T-helper 9 cell (primary cell): ENCODE measurements around the gene SH3RF3.

Experiments used
- DNase-seq: peaks from one replicate; pipeline ENCODE4 v3.0.0-alpha.2; 2020

Gene SH3RF3

GRCh38 chr2:109440499-109441156 lies 311.6 kb downstream of the SH3RF3 start:
- DNase-seq: no peak

- no peak for DNase-seq
Observed at GRCh38 chr2:109442715-109443319, 313.8 kb downstream of the SH3RF3 start.

GRCh38 chr2:109444916-109445315 lies 315.9 kb downstream of the SH3RF3 start:
- no peak for DNase-seq

GRCh38 chr2:109446278-109447131 lies 317.5 kb downstream of the SH3RF3 start:
- DNase-seq: no peak

GRCh38 chr2:109447251-109447661 lies 318.3 kb downstream of the SH3RF3 start:
- no peak for DNase-seq

GRCh38 chr2:109447776-109448175 lies 318.8 kb downstream of the SH3RF3 start:
- no peak for DNase-seq

- no peak for DNase-seq
Observed at GRCh38 chr2:109448207-109448606, 319.2 kb downstream of the SH3RF3 start.

- DNase-seq: no peak
Observed at GRCh38 chr2:109448946-109449788, 320.2 kb downstream of the SH3RF3 start.

- DNase-seq: no peak
Observed at GRCh38 chr2:109450574-109451273, 321.7 kb downstream of the SH3RF3 start.

GRCh38 chr2:109451671-109452070 lies 322.7 kb downstream of the SH3RF3 start:
- no peak for DNase-seq

- DNase-seq: no peak
Observed at GRCh38 chr2:109452318-109453305, 323.6 kb downstream of the SH3RF3 start.

GRCh38 chr2:109453371-109453995 lies 324.5 kb downstream of the SH3RF3 start:
- no peak for DNase-seq

GRCh38 chr2:109454304-109454703 lies 325.3 kb downstream of the SH3RF3 start:
- DNase-seq: no peak

- DNase-seq: no peak
Observed at GRCh38 chr2:109454765-109455394, 325.9 kb downstream of the SH3RF3 start.

GRCh38 chr2:109455731-109456691 lies 327.0 kb downstream of the SH3RF3 start:
- DNase-seq: no peak

GRCh38 chr2:109456776-109457175 lies 327.8 kb downstream of the SH3RF3 start:
- no peak for DNase-seq

- DNase-seq: no peak
Observed at GRCh38 chr2:109457366-109457765, 328.4 kb downstream of the SH3RF3 start.

- DNase-seq: no peak
Observed at GRCh38 chr2:109457794-109458193, 328.8 kb downstream of the SH3RF3 start.

- no peak for DNase-seq
Observed at GRCh38 chr2:109458512-109458911, 329.5 kb downstream of the SH3RF3 start.
